Hepatocyte (in vitro differentiated cells): ENCODE data around the gene HS6ST1. TPM values are rescaled to one million over a fixed set of nuclear protein-coding genes. Genes with fewer than 3 reads are reported as not detected.

Experiments
- DNase-seq: peaks from one replicate; pipeline ENCODE4 v3.0.0-alpha.2; 2016; ENCODE audit warnings: low spot score
- H2AFZ ChIP-seq: fragments of 200-600 bp; sonication (generic); 2 replicates; pipeline ENCODE4 v1.6.0; 2016; ENCODE audit warnings: antibody characterized with exemption, mild to moderate bottlenecking
- H3K27ac ChIP-seq: fragments of 200-600 bp; sonication (generic); 2 replicates; pipeline ENCODE4 v1.5.1; 2016; ENCODE audit warnings: mild to moderate bottlenecking
- H3K27me3 ChIP-seq: fragments of 200-600 bp; sonication (generic); 2 replicates; pipeline ENCODE4 v1.6.1; 2016
- H3K36me3 ChIP-seq: fragments of 200-600 bp; sonication (generic); replicated peaks from 2 replicates; pipeline ENCODE4 v1.5.1; 2016; ENCODE audit warnings: low read depth; ENCODE audit not compliant: insufficient read depth
- H3K4me1 ChIP-seq: fragments of 200-600 bp; sonication (generic); 2 replicates; pipeline ENCODE4 v1.5.1; 2016; ENCODE audit warnings: mild to moderate bottlenecking, moderate library complexity; ENCODE audit not compliant: insufficient read depth
- H3K4me2 ChIP-seq: fragments of 200-600 bp; sonication (generic); 2 replicates; pipeline ENCODE4 v1.6.0; 2016
- H3K4me3 ChIP-seq: fragments of 200-600 bp; sonication (generic); 2 replicates; pipeline ENCODE4 v1.5.1; 2016; ENCODE audit warnings: mild to moderate bottlenecking
- H3K79me2 ChIP-seq: fragments of 200-600 bp; sonication (generic); 2 replicates; pipeline ENCODE4 v1.6.0; 2017; ENCODE audit warnings: mild to moderate bottlenecking
- H3K9me2 ChIP-seq: fragments of 200-600 bp; sonication (generic); replicated peaks from 2 replicates; pipeline ENCODE4 v1.6.0; 2017; ENCODE audit warnings: mild to moderate bottlenecking; ENCODE audit not compliant: insufficient read depth
- H3K9me3 ChIP-seq: fragments of 200-600 bp; sonication (generic); 2 replicates; pipeline ENCODE4 v1.5.1; 2016; ENCODE audit warnings: low read depth, mild to moderate bottlenecking
- H4K20me1 ChIP-seq: fragments of 200-600 bp; sonication (generic); 2 replicates; pipeline ENCODE4 v1.6.0; 2016; ENCODE audit warnings: mild to moderate bottlenecking; ENCODE audit not compliant: insufficient read depth, poor library complexity, severe bottlenecking
- EZH2 ChIP-seq: fragments of 200-600 bp; sonication (generic); IDR thresholded peaks from 2 replicates; pipeline ENCODE4 v1.6.1; 2016; ENCODE audit warnings: antibody characterized with exemption, mild to moderate bottlenecking, borderline replicate concordance
- EZH2phosphoT487 ChIP-seq: fragments of 200-600 bp; sonication (generic); IDR thresholded peaks from one replicate; pipeline ENCODE4 v1.6.1; 2018; ENCODE audit warnings: antibody characterized with exemption, mild to moderate bottlenecking, low read depth, moderate library complexity; ENCODE audit not compliant: unreplicated experiment, severe bottlenecking
- WGBS: methylation state at CpG from one replicate; pipeline ENCODE4 v1.1.6; 2016; ENCODE audit warnings: low lambda C conversion rate; ENCODE audit errors: missing lambda C conversion rate; 5-methylcytosine and 5-hydroxymethylcytosine counted together
- polyA plus RNA-seq: library from polyadenylated mRNA; unstranded; fragments of >200 nt; fragmentation: Nextera tagmentation; extraction: Ambion mirVana; gene quantifications from 2 replicates; pipeline ENCODE4 v1.2.1, GENCODE V29; 2016
- small RNA-seq: library from RNA; depleted of rRNA; stranded (forward); fragments of <200 nt; gene quantifications from one replicate; pipeline ENCODE3, GENCODE V24; 2014
- total RNA-seq: library from RNA; depleted of rRNA; stranded (reverse); fragments of >200 nt; gene quantifications from 2 replicates; pipeline ENCODE4 v1.2.3, GENCODE V29; 2014
- TF ChIP-seq, protein P1 (sequence below): fragments of 200-600 bp; sonication (generic); IDR thresholded peaks from 2 replicates; pipeline ENCODE4 v1.5.1; 2016; ENCODE audit warnings: antibody characterized with exemption, mild to moderate bottlenecking; ENCODE audit not compliant: poor library complexity

Gene HS6ST1
- total and polyA plus RNA-seq, 2 experiments from 2014 or later, result 46.7 to 48.3 TPM

DNA sequence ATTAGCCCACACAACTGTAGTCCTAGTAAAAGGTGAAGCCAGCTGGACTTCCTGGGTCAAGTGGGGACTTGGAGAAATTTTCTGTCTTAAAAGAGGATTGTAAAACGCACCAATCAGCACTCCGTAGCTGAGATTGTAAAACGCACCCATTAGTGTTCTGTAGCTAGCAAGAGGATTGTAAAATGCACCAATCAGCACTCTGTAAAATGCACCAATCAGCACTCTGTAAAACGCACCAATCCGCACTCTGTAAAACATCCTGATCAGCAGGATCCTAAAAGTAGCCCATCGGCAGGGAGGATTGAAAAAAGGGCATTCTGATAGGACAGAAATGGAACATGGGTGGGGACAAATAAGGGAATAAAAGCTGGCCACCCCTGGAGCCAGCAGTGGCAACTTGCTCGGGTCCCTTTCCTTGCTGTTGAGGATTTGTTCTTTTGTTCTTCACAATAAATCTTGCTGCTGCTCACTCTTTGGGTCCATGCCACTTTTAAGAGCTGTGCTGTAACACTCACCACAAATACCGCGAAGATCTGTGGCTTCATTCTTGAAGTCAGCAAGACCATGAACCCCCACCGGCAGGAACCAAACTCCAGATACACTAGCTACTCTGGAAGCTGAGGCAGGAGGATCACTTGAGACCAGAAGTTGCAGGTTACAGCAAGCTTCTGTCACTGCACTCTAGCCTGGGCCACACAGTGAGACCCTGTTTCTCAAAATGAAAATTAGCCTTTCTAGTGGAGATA, 102.6 kb downstream of the HS6ST1 start:
- Histone ChIP-seq H3K9me2 (no peaks in the 10 kb centered on the region), H3K27ac (no peak overlapping the region), H3K4me1 (no peaks in the 10 kb centered on the region), H2AFZ (no peak overlapping the region), H3K27me3 (no peaks in the 10 kb centered on the region), H3K36me3 (no peaks in the 10 kb centered on the region), H3K4me3 (no peak overlapping the region), H3K9me3 (no peaks in the 10 kb centered on the region), H3K79me2 (no peaks in the 10 kb centered on the region), H4K20me1 (no peaks in the 10 kb centered on the region), H3K4me2 (no peak overlapping the region)
- DNase-seq, result no peak
- WGBS, result 97% methylated on average over 10 of the region's 10 CpGs
- TF ChIP-seq, protein P1, sequence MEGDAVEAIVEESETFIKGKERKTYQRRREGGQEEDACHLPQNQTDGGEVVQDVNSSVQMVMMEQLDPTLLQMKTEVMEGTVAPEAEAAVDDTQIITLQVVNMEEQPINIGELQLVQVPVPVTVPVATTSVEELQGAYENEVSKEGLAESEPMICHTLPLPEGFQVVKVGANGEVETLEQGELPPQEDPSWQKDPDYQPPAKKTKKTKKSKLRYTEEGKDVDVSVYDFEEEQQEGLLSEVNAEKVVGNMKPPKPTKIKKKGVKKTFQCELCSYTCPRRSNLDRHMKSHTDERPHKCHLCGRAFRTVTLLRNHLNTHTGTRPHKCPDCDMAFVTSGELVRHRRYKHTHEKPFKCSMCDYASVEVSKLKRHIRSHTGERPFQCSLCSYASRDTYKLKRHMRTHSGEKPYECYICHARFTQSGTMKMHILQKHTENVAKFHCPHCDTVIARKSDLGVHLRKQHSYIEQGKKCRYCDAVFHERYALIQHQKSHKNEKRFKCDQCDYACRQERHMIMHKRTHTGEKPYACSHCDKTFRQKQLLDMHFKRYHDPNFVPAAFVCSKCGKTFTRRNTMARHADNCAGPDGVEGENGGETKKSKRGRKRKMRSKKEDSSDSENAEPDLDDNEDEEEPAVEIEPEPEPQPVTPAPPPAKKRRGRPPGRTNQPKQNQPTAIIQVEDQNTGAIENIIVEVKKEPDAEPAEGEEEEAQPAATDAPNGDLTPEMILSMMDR, result no peak
- TF ChIP-seq EZH2phosphoT487 (no peak), EZH2 (no peak)

Small RNAs within 50 kb of the gene (small RNA-seq; reads per million reads assigned to genes)
- not detected for gene RF00019

Other genes with a start within 250 kb of the HS6ST1 start
- 38.8 and 49.7 TPM in 2 replicates for gene UGGT1, start 227.7 kb downstream of the HS6ST1 start, total RNA-seq
- 6.8 and 11.8 TPM in 2 replicates for gene UGGT1, start 227.7 kb downstream of the HS6ST1 start, polyA plus RNA-seq